D721Med (cell line): ENCODE data around the gene NLRC5.
"Not testable (repeated sequence)": the region's sequence is repeated elsewhere in the genome, so short reads cannot be mapped to it uniquely, and the experiment has no call there.

Experiments
- DNase-seq: peaks from one replicate; pipeline ENCODE4 v3.0.0; 2011; ENCODE audit warnings: low spot score; ENCODE audit not compliant: insufficient read length
- FAIRE-seq: peaks from 2 replicates; lab custom pipeline; 2011; peaks lifted over from hg19 to GRCh38; lab: Jason Lieb, UNC
- CTCF ChIP-seq: IDR thresholded peaks from 2 replicates; pipeline ENCODE4 v1.5.1; 2012; ENCODE audit warnings: mild to moderate bottlenecking, control low read depth; ENCODE audit not compliant: insufficient read depth; ENCODE audit errors: missing control alignments

NLRC5 gene

GRCh38 chr16:57003439-57004386 is 14.4 kb downstream of the NLRC5 start:
- FAIRE-seq (no peak), DNase-seq (no peak)
- TF ChIP-seq CTCF: no peak

- DNase-seq (no peak), FAIRE-seq (no peak)
Observed at GRCh38 chr16:57004387-57005250, 15.3 kb downstream of the NLRC5 start.

GRCh38 chr16:57005597-57005996 is 16.2 kb downstream of the NLRC5 start:
- DNase-seq, FAIRE-seq: not testable (repeated sequence)

More at GRCh38 chr16:57004387-57005250, 15.3 kb downstream of the NLRC5 start:
- no peak for TF ChIP-seq CTCF

- FAIRE-seq (no peak), DNase-seq (no peak)
- no peak for TF ChIP-seq CTCF
Observed at GRCh38 chr16:57007050-57007449, 17.7 kb downstream of the NLRC5 start.

- DNase-seq (no peak), FAIRE-seq (no peak)
- TF ChIP-seq CTCF: no peak
Observed at GRCh38 chr16:57007530-57007929, 18.2 kb downstream of the NLRC5 start.

GRCh38 chr16:57008440-57008839 is 19.1 kb downstream of the NLRC5 start:
- FAIRE-seq (no peak), DNase-seq (no peak)
- no peak for TF ChIP-seq CTCF

- DNase-seq (no peak), FAIRE-seq (no peak)
- no peak for TF ChIP-seq CTCF
Observed at GRCh38 chr16:57009643-57010170, 20.4 kb downstream of the NLRC5 start.
